ENCODE measurements around the gene CSTPP1. TPM values are rescaled to one million over a fixed set of nuclear protein-coding genes. Genes with fewer than 3 reads are reported as not detected.
"Not testable (repeated sequence)": the region's sequence is repeated elsewhere in the genome, so short reads cannot be mapped to it uniquely, and the experiment has no call there.

CSTPP1 gene
- total and polyA plus RNA-seq, 2 of the 8 experiments (the other 6 are each of a cell fraction or from before 2014, with no cell fraction given): 24.2 to 28.7 TPM

DNA sequence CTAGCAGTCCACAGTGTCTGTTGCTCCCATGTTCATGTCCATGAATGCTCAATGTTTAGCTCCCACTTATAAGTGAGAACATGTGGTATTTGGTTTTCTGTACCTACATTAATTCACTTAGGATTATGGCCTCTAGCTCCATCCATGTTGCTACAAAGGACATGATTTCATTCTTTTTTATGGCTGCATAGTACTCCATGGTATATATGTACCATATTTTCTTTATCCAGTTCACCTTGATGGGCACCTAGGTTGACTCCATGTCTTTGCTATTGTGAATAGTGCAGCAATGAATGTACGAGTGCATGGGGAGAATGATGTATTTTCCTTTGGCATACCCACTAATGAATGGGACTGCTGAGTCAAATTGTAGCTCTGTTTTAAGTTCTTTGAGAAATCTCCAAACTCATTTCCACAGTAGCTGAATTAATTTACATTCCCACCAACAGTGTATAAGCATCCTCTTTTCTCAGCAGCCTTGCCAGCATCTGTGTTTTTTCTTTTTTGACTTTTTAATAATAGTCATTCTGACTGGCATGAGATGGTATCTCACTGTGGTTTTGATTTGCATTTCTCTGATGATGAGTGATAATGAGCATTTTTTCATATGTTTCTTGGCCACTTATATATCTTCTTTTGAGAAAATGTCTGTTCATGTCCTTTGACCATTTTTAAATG is 53.4 kb downstream of the CSTPP1 start:
- H2BK120ac ChIP-seq (replicated peaks; ENCODE audit: low read depth, low read length); H2AK5ac ChIP-seq (ENCODE audit: low read depth, low read length); H3K23me2 ChIP-seq (ENCODE audit: low read depth, low read length); H4K5ac ChIP-seq (ENCODE audit: insufficient read length, low read depth, low read length); H3K23ac ChIP-seq (ENCODE audit: insufficient read length); H3K27me3 ChIP-seq (replicated peaks in 1 of 4; ENCODE audit: control insufficient read depth in 3 of 4, extremely low read depth in 1 of 4, insufficient read depth in 3 of 4, low read length in 3 of 4); H3K9me3 ChIP-seq (ENCODE audit: insufficient read depth in 2 of 2, low read depth in 1 of 2, low read length in 1 of 2); H3K4ac ChIP-seq (replicated peaks; ENCODE audit: insufficient read length, low read depth, low read length); H4K8ac ChIP-seq (ENCODE audit: extremely low read depth, insufficient read depth, low read length); DNase-seq (ENCODE audit: low read depth in 1 of 2, low spot score in 2 of 2); H2AFZ ChIP-seq (ENCODE audit: low read length); POLR2A ChIA-PET (ENCODE audit: partially characterized antibody); H2BK20ac ChIP-seq (ENCODE audit: low read length); H3K14ac ChIP-seq (ENCODE audit: insufficient read length); H3K9ac ChIP-seq (replicated peaks in 1 of 4; ENCODE audit: extremely low read depth in 1 of 4, low read depth in 3 of 4, low read length in 3 of 4); H3K36me3 ChIP-seq (ENCODE audit: control insufficient read depth in 2 of 4, insufficient read depth in 4 of 4, low read length in 3 of 4); H3K4me3 ChIP-seq (ENCODE audit: extremely low read depth in 1 of 4, insufficient read depth in 2 of 4, low read depth in 3 of 4, low read length in 4 of 4); FAIRE-seq; H3K79me2 ChIP-seq (ENCODE audit: control insufficient read depth in 1 of 2, insufficient read depth in 2 of 2, low read length in 2 of 2); H3K4me2 ChIP-seq (ENCODE audit: insufficient read depth in 1 of 2, low read depth in 2 of 2, low read length in 2 of 2); H4K91ac ChIP-seq (replicated peaks; ENCODE audit: insufficient read length, low read length); H3K56ac ChIP-seq (replicated peaks; ENCODE audit: insufficient read length, low read depth, low read length); H4K20me1 ChIP-seq (replicated peaks in 1 of 2; ENCODE audit: control insufficient read depth in 1 of 2, insufficient read depth in 2 of 2, low read length in 2 of 2); H3K4me1 ChIP-seq (replicated peaks in 1 of 4; ENCODE audit: control insufficient read depth in 3 of 4, insufficient read depth in 4 of 4, low read length in 3 of 4); H3K79me1 ChIP-seq (ENCODE audit: low read depth, low read length); H3K27ac ChIP-seq (ENCODE audit: low read depth, low read length); H3K18ac ChIP-seq (ENCODE audit: extremely low read depth, low read length); H2BK15ac ChIP-seq (ENCODE audit: low read length); H2BK5ac ChIP-seq (ENCODE audit: low read depth, low read length); H2BK12ac ChIP-seq (ENCODE audit: low read depth, low read length): not testable (repeated sequence)
- WGBS, 2 experiments (ENCODE audit: extremely low coverage in 1 of 2, insufficient coverage in 1 of 2, insufficient read length in 1 of 2, insufficient replicate concordance in 2 of 2, low coverage in 1 of 2, low lambda C conversion rate in 2 of 2, missing lambda C conversion rate in 1 of 2): 89% methylated on average over 1 of the region's 1 CpG; no CpG with 5 or more reads in 1 of the 2 experiments
- CTCF ChIA-PET (ENCODE audit: partially characterized antibody): interaction anchor here (1.0 to 2.0 kb wide), 2 partner anchors 23 to 163 kb away, joined by 3 to 5 read pairs; no protein-coding TSS in a partner anchor
